Measurements from ENCODE around the gene NTN3.

NTN3 gene

GRCh38 chr16:2485811-2486507 is 14.9 kb downstream of the NTN3 start:
- in situ Hi-C loops (cut with HindIII; ENCODE audit: low sequenced_read_pairs) = no loop called here
- no peak for TF ChIP-seq CTCF (IDR thresholded peaks at IDR 0.05; ENCODE audit: low read depth, low read length)
- H3K4me3 ChIP-seq (ENCODE audit: low read depth, low read length) = no peak overlapping the region
- DNase-seq (ENCODE audit: low read depth, low spot score) = no peak

- TF ChIP-seq CTCF (IDR thresholded peaks at IDR 0.05; ENCODE audit: low read depth, low read length) = no peak
- H3K4me3 ChIP-seq (ENCODE audit: low read depth, low read length) = no peak overlapping the region
- DNase-seq (ENCODE audit: low read depth, low spot score) = no peak
- in situ Hi-C loops (cut with HindIII; ENCODE audit: low sequenced_read_pairs) = no loop called here
Observed at GRCh38 chr16:2486645-2487516, 15.8 kb downstream of the NTN3 start.

- H3K4me3 ChIP-seq (ENCODE audit: low read depth, low read length) = no peak overlapping the region
- no peak for TF ChIP-seq CTCF (IDR thresholded peaks at IDR 0.05; ENCODE audit: low read depth, low read length)
- in situ Hi-C loops (cut with HindIII; ENCODE audit: low sequenced_read_pairs) = no loop called here
Observed at GRCh38 chr16:2487517-2487842, 16.4 kb downstream of the NTN3 start.

GRCh38 chr16:2487903-2488531 is 16.9 kb downstream of the NTN3 start:
- TF ChIP-seq CTCF (IDR thresholded peaks at IDR 0.05; ENCODE audit: low read depth, low read length) = no peak
- no peak for DNase-seq (ENCODE audit: low read depth, low spot score)
- H3K4me3 ChIP-seq (ENCODE audit: low read depth, low read length) = no peak overlapping the region
- in situ Hi-C loops (cut with HindIII; ENCODE audit: low sequenced_read_pairs) = no loop called here

More at GRCh38 chr16:2487517-2487842, 16.4 kb downstream of the NTN3 start:
- DNase-seq (ENCODE audit: low read depth, low spot score) = no peak

- no peak for DNase-seq (ENCODE audit: low read depth, low spot score)
- H3K4me3 ChIP-seq (ENCODE audit: low read depth, low read length) = no peak overlapping the region
- in situ Hi-C loops (cut with HindIII; ENCODE audit: low sequenced_read_pairs) = no loop called here
- TF ChIP-seq CTCF (IDR thresholded peaks at IDR 0.05; ENCODE audit: low read depth, low read length) = no peak
Observed at GRCh38 chr16:2489581-2489980, 18.5 kb downstream of the NTN3 start.

GRCh38 chr16:2490190-2491105 is 19.4 kb downstream of the NTN3 start:
- TF ChIP-seq CTCF (IDR thresholded peaks at IDR 0.05; ENCODE audit: low read depth, low read length) = no peak
- H3K4me3 ChIP-seq (ENCODE audit: low read depth, low read length) = no peak overlapping the region
- DNase-seq (ENCODE audit: low read depth, low spot score) = no peak
- in situ Hi-C loops (cut with HindIII; ENCODE audit: low sequenced_read_pairs) = no loop called here

All from astrocyte of the spinal cord (primary cell).